Chondrocyte (in vitro differentiated cells): ENCODE data around the gene SLC35A2. TPM values are rescaled to one million over a fixed set of nuclear protein-coding genes. Genes with fewer than 3 reads are reported as not detected.
A peak's percentile ranks its signal among the peaks of the same experiment; 100 is the strongest.
"Not testable (repeated sequence)": the region's sequence is repeated elsewhere in the genome, so short reads cannot be mapped to it uniquely, and the experiment has no call there.

ENCODE experiments used
- DNase-seq: peaks from one replicate; pipeline ENCODE4 v3.0.0; 2021; ENCODE audit warnings: mixed read lengths, low spot score
- H3K27ac Mint-ChIP-seq: one replicate; pipeline ENCODE4 v1.8.0; 2021; ENCODE audit warnings: mild to moderate bottlenecking, moderate library complexity, mixed read lengths; ENCODE audit not compliant: unreplicated experiment
- H3K27me3 Mint-ChIP-seq: 2 replicates; pipeline ENCODE4 v1.8.0; 2021; ENCODE audit warnings: low read depth, mixed read lengths
- H3K36me3 Mint-ChIP-seq: 2 replicates; pipeline ENCODE4 v1.8.0; 2021; ENCODE audit warnings: low read depth, mixed read lengths
- H3K4me1 Mint-ChIP-seq: 2 replicates; pipeline ENCODE4 v1.8.0; 2021; ENCODE audit warnings: low read depth, mild to moderate bottlenecking, mixed read lengths
- H3K4me3 Mint-ChIP-seq: one replicate; pipeline ENCODE4 v1.8.0; 2021; ENCODE audit warnings: mild to moderate bottlenecking, moderate library complexity, mixed read lengths; ENCODE audit not compliant: unreplicated experiment
- H3K9me3 Mint-ChIP-seq: 2 replicates; pipeline ENCODE4 v1.8.0; 2021; ENCODE audit warnings: low read depth, mixed read lengths
- total RNA-seq: library from RNA; stranded (reverse); gene quantifications from 3 replicates; pipeline ENCODE4 v1.2.1, GENCODE V29; 2021
- TF ChIP-seq, protein P1 (sequence below): fragments of 200-600 bp; sonication (generic); IDR thresholded peaks from 2 replicates; pipeline ENCODE4 v1.5.0; 2021; ENCODE audit warnings: antibody characterized with exemption, mild to moderate bottlenecking, moderate library complexity

SLC35A2 gene
- total RNA-seq, 1 donor from 2014 or later = 39.2 TPM

- TF ChIP-seq, protein P1, sequence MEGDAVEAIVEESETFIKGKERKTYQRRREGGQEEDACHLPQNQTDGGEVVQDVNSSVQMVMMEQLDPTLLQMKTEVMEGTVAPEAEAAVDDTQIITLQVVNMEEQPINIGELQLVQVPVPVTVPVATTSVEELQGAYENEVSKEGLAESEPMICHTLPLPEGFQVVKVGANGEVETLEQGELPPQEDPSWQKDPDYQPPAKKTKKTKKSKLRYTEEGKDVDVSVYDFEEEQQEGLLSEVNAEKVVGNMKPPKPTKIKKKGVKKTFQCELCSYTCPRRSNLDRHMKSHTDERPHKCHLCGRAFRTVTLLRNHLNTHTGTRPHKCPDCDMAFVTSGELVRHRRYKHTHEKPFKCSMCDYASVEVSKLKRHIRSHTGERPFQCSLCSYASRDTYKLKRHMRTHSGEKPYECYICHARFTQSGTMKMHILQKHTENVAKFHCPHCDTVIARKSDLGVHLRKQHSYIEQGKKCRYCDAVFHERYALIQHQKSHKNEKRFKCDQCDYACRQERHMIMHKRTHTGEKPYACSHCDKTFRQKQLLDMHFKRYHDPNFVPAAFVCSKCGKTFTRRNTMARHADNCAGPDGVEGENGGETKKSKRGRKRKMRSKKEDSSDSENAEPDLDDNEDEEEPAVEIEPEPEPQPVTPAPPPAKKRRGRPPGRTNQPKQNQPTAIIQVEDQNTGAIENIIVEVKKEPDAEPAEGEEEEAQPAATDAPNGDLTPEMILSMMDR = no peak
- H3K27ac Mint-ChIP-seq = no peak overlapping the region
- no peaks in the 10 kb centered on the region for H3K4me1 Mint-ChIP-seq
- peak; percentile 29 for DNase-seq
- H3K9me3 Mint-ChIP-seq = peaks cover 2% of the 10 kb centered on the region
- H3K27me3 Mint-ChIP-seq = no peaks in the 10 kb centered on the region
- no peak overlapping the region for H3K4me3 Mint-ChIP-seq
- no peaks in the 10 kb centered on the region for H3K36me3 Mint-ChIP-seq
Observed at GRCh38 chrX:48883729-48884128, 27.7 kb downstream of the SLC35A2 start.

DNA sequence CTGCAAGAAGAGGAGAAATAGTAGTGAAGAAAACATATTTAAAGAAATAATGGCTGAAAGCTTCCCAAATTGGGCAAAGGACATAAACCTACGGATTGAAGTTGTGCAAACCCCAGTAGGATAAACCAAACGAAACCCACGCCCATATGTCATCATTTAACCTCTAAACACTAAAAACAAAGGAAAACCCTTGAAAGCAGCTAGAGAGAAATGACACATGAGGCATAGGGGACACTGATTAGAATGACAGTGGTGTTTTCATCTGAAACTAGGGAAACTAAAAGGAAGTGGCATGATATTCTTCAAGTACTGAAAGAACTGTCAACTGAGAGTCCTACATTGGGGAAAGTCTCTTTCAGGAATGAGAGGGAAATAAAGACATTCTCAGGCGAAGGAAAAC is 34.5 kb downstream of the SLC35A2 start:
- not testable (repeated sequence) for DNase-seq, H3K4me1 Mint-ChIP-seq, H3K27ac Mint-ChIP-seq, H3K4me3 Mint-ChIP-seq, H3K27me3 Mint-ChIP-seq, H3K36me3 Mint-ChIP-seq
- H3K9me3 Mint-ChIP-seq = peaks cover 14% of the 10 kb centered on the region

GRCh38 chrX:48872017-48872416 is 39.4 kb downstream of the SLC35A2 start:
- peaks cover 18% of the 10 kb centered on the region for H3K9me3 Mint-ChIP-seq
- not testable (repeated sequence) for H3K27ac Mint-ChIP-seq, H3K36me3 Mint-ChIP-seq, H3K27me3 Mint-ChIP-seq, H3K4me3 Mint-ChIP-seq, H3K4me1 Mint-ChIP-seq, DNase-seq

GRCh38 chrX:48864210-48864609 is 47.2 kb downstream of the SLC35A2 start:
- H3K27me3 Mint-ChIP-seq = no peaks in the 10 kb centered on the region
- TF ChIP-seq, protein P1 = no peak
- peaks cover 19% of the 10 kb centered on the region for H3K9me3 Mint-ChIP-seq
- no peaks in the 10 kb centered on the region for H3K36me3 Mint-ChIP-seq
- no peak overlapping the region for H3K4me3 Mint-ChIP-seq
- DNase-seq = no peak
- H3K4me1 Mint-ChIP-seq = peaks cover 11% of the 10 kb centered on the region
- H3K27ac Mint-ChIP-seq = no peak overlapping the region

DNA sequence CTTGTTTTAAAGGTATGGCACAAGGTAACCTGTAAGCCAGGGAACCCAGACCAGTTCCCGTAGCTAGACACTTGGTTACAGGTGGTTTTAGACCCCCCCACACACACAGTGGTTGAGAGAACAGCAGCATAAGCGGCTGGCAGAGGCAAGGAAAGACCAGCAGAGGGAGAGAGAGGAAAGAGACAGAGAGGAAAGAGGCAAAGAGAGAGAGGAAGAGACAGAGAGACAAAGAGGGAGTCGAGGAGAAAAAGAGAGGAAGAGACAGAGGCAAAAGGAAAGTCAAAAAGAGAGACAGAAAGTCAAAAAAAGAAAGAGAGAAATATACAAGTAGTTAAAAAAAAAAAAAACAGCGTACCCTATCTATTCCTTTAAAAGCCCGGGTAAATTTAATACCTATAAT is 56.5 kb downstream of the SLC35A2 start:
- peaks cover 10% of the 10 kb centered on the region for H3K27me3 Mint-ChIP-seq
- no peak overlapping the region for H3K4me3 Mint-ChIP-seq
- H3K36me3 Mint-ChIP-seq = no peaks in the 10 kb centered on the region
- no peaks in the 10 kb centered on the region for H3K4me1 Mint-ChIP-seq
- no peak overlapping the region for H3K27ac Mint-ChIP-seq
- TF ChIP-seq, protein P1 = peak; percentile 59
- peaks cover 10% of the 10 kb centered on the region for H3K9me3 Mint-ChIP-seq
- DNase-seq = no peak

GRCh38 chrX:48854121-48854804 is 57.2 kb downstream of the SLC35A2 start:
- H3K36me3 Mint-ChIP-seq, H3K4me3 Mint-ChIP-seq, H3K27me3 Mint-ChIP-seq, DNase-seq, H3K4me1 Mint-ChIP-seq, H3K27ac Mint-ChIP-seq: not testable (repeated sequence)
- peaks cover 10% of the 10 kb centered on the region for H3K9me3 Mint-ChIP-seq

GRCh38 chrX:48853494-48853893 is 58.0 kb downstream of the SLC35A2 start:
- H3K9me3 Mint-ChIP-seq = peaks cover 10% of the 10 kb centered on the region

More at GRCh38 chrX:48853494-48853893, 58.0 kb downstream of the SLC35A2 start:
- H3K27me3 Mint-ChIP-seq, DNase-seq, H3K4me1 Mint-ChIP-seq, H3K27ac Mint-ChIP-seq, H3K36me3 Mint-ChIP-seq, H3K4me3 Mint-ChIP-seq: not testable (repeated sequence)

Other genes with a start within 250 kb of the SLC35A2 start
- gene WAS, start 227.8 kb downstream of the SLC35A2 start, total RNA-seq = 0.24 to 1.3 TPM (median 0.37 TPM) in 3 replicates
- gene SUV39H1, start 214.9 kb downstream of the SLC35A2 start, total RNA-seq = 3.0 to 4.7 TPM (median 3.6 TPM) in 3 replicates
- not detected in 3 replicates for gene GLOD5, start 149.9 kb downstream of the SLC35A2 start, total RNA-seq
- gene GATA1, start 125.1 kb downstream of the SLC35A2 start, total RNA-seq = not detected in 3 replicates
- 87.3 to 117 TPM (median 94.8 TPM) in 3 replicates for gene HDAC6, start 109.6 kb downstream of the SLC35A2 start, total RNA-seq
- gene ERAS, start 85.1 kb downstream of the SLC35A2 start, total RNA-seq = 0.22 TPM in 1 of 3 replicates, not detected in the others
- 58.7 to 74.2 TPM (median 69.2 TPM) in 3 replicates for gene PCSK1N, start 76.0 kb downstream of the SLC35A2 start, total RNA-seq
- 37.7 to 41.6 TPM (median 38.0 TPM) in 3 replicates for gene TIMM17B, start 13.9 kb downstream of the SLC35A2 start, total RNA-seq
- gene PQBP1, start 13.7 kb downstream of the SLC35A2 start, total RNA-seq = 58.4 to 61.7 TPM (median 61.7 TPM) in 3 replicates
- 4.3 to 5.1 TPM (median 4.6 TPM) in 3 replicates for gene PIM2, start 7.4 kb upstream of the SLC35A2 start, total RNA-seq
- 47.4 to 49.0 TPM (median 47.5 TPM) in 3 replicates for gene OTUD5, start 46.0 kb upstream of the SLC35A2 start, total RNA-seq
- gene KCND1, start 60.2 kb upstream of the SLC35A2 start, total RNA-seq = 1.4 to 1.7 TPM (median 1.6 TPM) in 3 replicates
- gene GRIPAP1, start 90.6 kb upstream of the SLC35A2 start, total RNA-seq = 28.8 to 37.5 TPM (median 32.7 TPM) in 3 replicates
- gene TFE3, start 131.7 kb upstream of the SLC35A2 start, total RNA-seq = 39.3 to 42.5 TPM (median 41.2 TPM) in 3 replicates
- 6.9 to 7.7 TPM (median 7.3 TPM) in 3 replicates for gene CCDC120, start 147.4 kb upstream of the SLC35A2 start, total RNA-seq
- gene PRAF2, start 162.4 kb upstream of the SLC35A2 start, total RNA-seq = 51.9 to 58.3 TPM (median 53.4 TPM) in 3 replicates
- gene WDR45, start 168.2 kb upstream of the SLC35A2 start, total RNA-seq = 49.2 to 63.0 TPM (median 49.3 TPM) in 3 replicates
- gene GPKOW, start 212.1 kb upstream of the SLC35A2 start, total RNA-seq = 16.0 to 17.5 TPM (median 17.2 TPM) in 3 replicates